ENCODE measurements around the gene GABRA6. TPM values are rescaled to one million over a fixed set of nuclear protein-coding genes. Genes with fewer than 3 reads are reported as not detected.

The GABRA6 gene
- polyA plus RNA-seq, 4 donors = not detected

DNA sequence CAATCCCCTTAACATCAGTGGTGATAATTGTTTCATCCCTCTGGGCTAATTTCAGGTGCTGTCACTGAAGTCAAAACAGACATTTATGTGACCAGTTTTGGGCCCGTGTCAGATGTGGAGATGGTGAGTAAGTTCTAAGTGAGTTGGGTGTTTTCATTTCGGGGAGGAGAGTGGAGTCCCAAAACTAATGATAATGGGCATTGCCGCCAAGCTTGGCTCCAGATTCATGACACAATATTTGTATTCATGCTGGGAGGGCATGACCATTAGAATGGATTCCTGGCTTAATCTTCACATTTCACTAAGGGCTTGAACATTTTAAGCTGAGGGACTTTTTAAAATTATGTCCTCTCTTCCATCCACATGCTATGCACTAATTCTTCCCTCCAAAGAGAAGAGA, 1.4 kb downstream of the GABRA6 start:
- FAIRE-seq (no peak), DNase-seq (no peak)
- WGBS, 3 donors = 71 to 88% (median 82%) methylated on average over 3 of the region's 3 CpGs
- Histone ChIP-seq H3K4me1 (ENCODE audit: control insufficient read depth in 3 of 3, insufficient read depth in 2 of 3, low read depth in 1 of 3, low read length in 2 of 3) (no peaks in the 10 kb centered on the region), H3K9me3 (ENCODE audit: control insufficient read depth in 2 of 2, insufficient read depth in 1 of 2, low read depth in 1 of 2, low read length in 1 of 2) (no peaks in the 10 kb centered on the region), H3K27ac (ENCODE audit: low read depth in 1 of 3, low read length in 2 of 3) (no peak overlapping the region), H3K4me3 (ENCODE audit: low read depth in 1 of 3, low read length in 3 of 3) (no peak overlapping the region), H3K36me3 (ENCODE audit: control insufficient read depth in 3 of 3, insufficient read depth in 2 of 3, low read depth in 1 of 3, low read length in 3 of 3) (no peaks in the 10 kb centered on the region), H3K27me3 (ENCODE audit: control insufficient read depth in 3 of 3, insufficient read depth in 3 of 3, low read length in 3 of 3) (peaks cover 0 to 3% (median 0%) of the 10 kb centered on the region in 3 donors)

DNA sequence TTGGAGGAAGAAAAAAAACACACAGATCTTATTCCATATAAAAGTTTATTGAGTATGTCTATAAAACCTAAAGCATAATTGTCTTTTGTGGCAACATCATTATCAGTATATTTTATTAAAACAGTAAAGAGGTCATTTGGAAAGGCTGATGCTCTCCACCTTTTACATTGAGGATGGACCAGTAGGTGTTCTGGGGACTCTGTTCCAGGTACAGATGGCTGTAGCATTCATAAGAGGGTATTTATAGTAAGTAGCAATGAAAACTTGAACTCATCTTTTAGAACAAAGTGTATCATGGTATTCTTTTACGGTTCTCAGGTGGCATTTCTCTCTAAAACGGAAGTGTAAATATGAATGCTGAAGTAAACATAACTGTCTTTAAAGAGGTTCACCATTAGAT, 1.8 kb downstream of the GABRA6 start:
- H3K27me3 ChIP-seq (ENCODE audit: control insufficient read depth in 3 of 3, insufficient read depth in 3 of 3, low read length in 3 of 3) = peaks cover 0 to 3% (median 0%) of the 10 kb centered on the region in 3 donors
- WGBS, 3 donors = 70 to 82% (median 74%) methylated on average over 2 of the region's 2 CpGs
- H3K9me3 ChIP-seq (ENCODE audit: control insufficient read depth in 2 of 2, insufficient read depth in 1 of 2, low read depth in 1 of 2, low read length in 1 of 2) = no peaks in the 10 kb centered on the region
- no peak for DNase-seq
- no peaks in the 10 kb centered on the region for H3K36me3 ChIP-seq (ENCODE audit: control insufficient read depth in 3 of 3, insufficient read depth in 2 of 3, low read depth in 1 of 3, low read length in 3 of 3)
- no peak overlapping the region for H3K4me3 ChIP-seq (ENCODE audit: low read depth in 1 of 3, low read length in 3 of 3)
- no peaks in the 10 kb centered on the region for H3K4me1 ChIP-seq (ENCODE audit: control insufficient read depth in 3 of 3, insufficient read depth in 2 of 3, low read depth in 1 of 3, low read length in 2 of 3)
- FAIRE-seq = no peak
- H3K27ac ChIP-seq (ENCODE audit: low read depth in 1 of 3, low read length in 2 of 3) = no peak overlapping the region

DNA sequence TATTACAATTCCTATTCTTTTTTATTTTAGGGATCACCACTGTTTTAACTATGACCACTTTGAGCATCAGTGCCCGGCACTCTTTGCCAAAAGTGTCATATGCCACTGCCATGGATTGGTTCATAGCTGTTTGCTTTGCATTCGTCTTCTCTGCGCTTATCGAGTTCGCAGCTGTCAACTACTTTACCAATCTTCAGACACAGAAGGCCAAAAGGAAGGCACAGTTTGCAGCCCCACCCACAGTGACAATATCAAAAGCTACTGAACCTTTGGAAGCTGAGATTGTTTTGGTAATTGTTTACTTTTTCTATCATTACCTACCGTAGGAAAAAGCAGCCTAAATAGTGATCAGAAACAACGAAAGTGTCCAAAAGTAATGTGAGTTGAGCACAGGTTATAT, 6.4 kb downstream of the GABRA6 start:
- no peaks in the 10 kb centered on the region for H3K9me3 ChIP-seq (ENCODE audit: control insufficient read depth in 2 of 2, insufficient read depth in 1 of 2, low read depth in 1 of 2, low read length in 1 of 2)
- H3K4me3 ChIP-seq (ENCODE audit: low read depth in 1 of 3, low read length in 3 of 3) = no peak overlapping the region
- DNase-seq = no peak
- H3K4me1 ChIP-seq (ENCODE audit: control insufficient read depth in 3 of 3, insufficient read depth in 2 of 3, low read depth in 1 of 3, low read length in 2 of 3) = no peaks in the 10 kb centered on the region
- FAIRE-seq = no peak
- no peaks in the 10 kb centered on the region for H3K36me3 ChIP-seq (ENCODE audit: control insufficient read depth in 3 of 3, insufficient read depth in 2 of 3, low read depth in 1 of 3, low read length in 3 of 3)
- WGBS, 3 donors = 38 to 64% (median 50%) methylated on average over 7 of the region's 7 CpGs
- H3K27ac ChIP-seq (ENCODE audit: low read depth in 1 of 3, low read length in 2 of 3) = no peak overlapping the region
- no peaks in the 10 kb centered on the region for H3K27me3 ChIP-seq (ENCODE audit: control insufficient read depth in 3 of 3, insufficient read depth in 3 of 3, low read length in 3 of 3)

DNA sequence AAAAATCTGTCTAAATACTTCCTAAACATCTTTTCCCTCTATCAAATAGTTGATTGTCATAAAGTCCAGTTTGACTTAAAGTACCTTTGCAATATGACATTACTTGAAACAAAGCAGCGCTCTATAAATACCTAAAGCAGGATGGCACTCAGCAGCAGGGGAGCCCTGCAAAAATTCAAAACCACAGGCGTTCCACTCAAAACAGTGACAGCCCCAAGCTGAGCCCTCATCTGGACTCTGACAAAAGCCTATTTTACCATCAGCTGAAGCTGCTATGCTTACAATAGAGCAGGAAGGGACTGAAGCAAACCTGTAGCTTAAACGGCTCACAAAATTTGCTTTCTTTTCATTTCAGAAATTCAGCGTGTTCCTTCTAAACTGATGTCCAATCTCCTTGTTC, 11.5 kb downstream of the GABRA6 start:
- H3K27ac ChIP-seq (ENCODE audit: low read depth in 1 of 3, low read length in 2 of 3) = no peak overlapping the region
- FAIRE-seq (no peak), DNase-seq (no peak)
- no peaks in the 10 kb centered on the region for H3K27me3 ChIP-seq (ENCODE audit: control insufficient read depth in 3 of 3, insufficient read depth in 3 of 3, low read length in 3 of 3)
- no peaks in the 10 kb centered on the region for H3K36me3 ChIP-seq (ENCODE audit: control insufficient read depth in 3 of 3, insufficient read depth in 2 of 3, low read depth in 1 of 3, low read length in 3 of 3)
- no peaks in the 10 kb centered on the region for H3K4me1 ChIP-seq (ENCODE audit: control insufficient read depth in 3 of 3, insufficient read depth in 2 of 3, low read depth in 1 of 3, low read length in 2 of 3)
- WGBS, 3 donors = 73 to 84% (median 77%) methylated on average over 4 of the region's 4 CpGs
- H3K9me3 ChIP-seq (ENCODE audit: control insufficient read depth in 2 of 2, insufficient read depth in 1 of 2, low read depth in 1 of 2, low read length in 1 of 2) = no peaks in the 10 kb centered on the region
- H3K4me3 ChIP-seq (ENCODE audit: low read depth in 1 of 3, low read length in 3 of 3) = no peak overlapping the region

DNA sequence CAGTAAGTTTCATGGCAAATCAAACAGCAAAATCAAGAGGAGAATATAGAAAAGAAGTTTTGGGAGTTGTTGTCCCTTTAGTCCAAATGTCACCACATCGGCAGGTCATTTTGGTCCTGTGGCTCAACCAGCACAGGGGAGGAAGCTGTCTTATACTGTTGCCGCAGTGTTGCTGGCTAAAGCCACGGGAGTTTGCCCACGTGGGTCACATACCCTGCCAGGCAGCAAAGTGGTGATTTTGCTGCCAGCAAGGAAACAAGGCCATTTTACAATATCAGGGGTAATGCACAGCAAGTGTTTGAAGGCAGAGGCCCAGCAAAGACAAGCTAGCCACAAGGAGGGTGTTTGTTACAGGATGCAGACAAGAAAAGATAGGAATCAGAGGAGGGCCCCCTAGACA, 14.5 kb downstream of the GABRA6 start:
- no peak overlapping the region for H3K4me3 ChIP-seq (ENCODE audit: low read depth in 1 of 3, low read length in 3 of 3)
- no peak for DNase-seq
- no peaks in the 10 kb centered on the region for H3K27me3 ChIP-seq (ENCODE audit: control insufficient read depth in 3 of 3, insufficient read depth in 3 of 3, low read length in 3 of 3)
- H3K36me3 ChIP-seq (ENCODE audit: control insufficient read depth in 3 of 3, insufficient read depth in 2 of 3, low read depth in 1 of 3, low read length in 3 of 3) = no peaks in the 10 kb centered on the region
- H3K4me1 ChIP-seq (ENCODE audit: control insufficient read depth in 3 of 3, insufficient read depth in 2 of 3, low read depth in 1 of 3, low read length in 2 of 3) = no peaks in the 10 kb centered on the region
- H3K9me3 ChIP-seq (ENCODE audit: control insufficient read depth in 2 of 2, insufficient read depth in 1 of 2, low read depth in 1 of 2, low read length in 1 of 2) = no peaks in the 10 kb centered on the region
- 75 to 77% (median 77%) methylated on average over 4 of the region's 4 CpGs for WGBS, 3 donors
- no peak overlapping the region for H3K27ac ChIP-seq (ENCODE audit: low read depth in 1 of 3, low read length in 2 of 3)
- no peak for FAIRE-seq

DNA sequence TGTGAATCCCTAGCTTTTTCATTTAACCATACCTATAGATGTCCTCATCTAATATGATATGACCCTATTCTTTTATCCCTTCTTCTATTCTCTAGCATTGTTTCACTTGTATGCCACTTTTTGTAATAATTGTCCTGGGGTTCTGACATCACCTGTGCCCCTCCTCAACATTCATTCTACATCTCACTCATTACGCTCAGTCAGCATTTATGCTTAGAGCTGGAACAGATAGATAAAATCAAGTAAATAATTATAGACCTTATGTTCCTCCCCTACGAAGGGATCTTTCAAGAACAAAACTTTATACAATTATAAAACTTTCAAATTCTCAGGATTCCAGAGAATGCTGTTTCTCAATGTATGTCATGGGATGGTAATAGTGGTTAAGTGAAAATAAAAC, 18.0 kb downstream of the GABRA6 start:
- Histone ChIP-seq H3K9me3 (ENCODE audit: control insufficient read depth in 2 of 2, insufficient read depth in 1 of 2, low read depth in 1 of 2, low read length in 1 of 2) (no peaks in the 10 kb centered on the region), H3K36me3 (ENCODE audit: control insufficient read depth in 3 of 3, insufficient read depth in 2 of 3, low read depth in 1 of 3, low read length in 3 of 3) (no peaks in the 10 kb centered on the region), H3K4me3 (ENCODE audit: low read depth in 1 of 3, low read length in 3 of 3) (no peak overlapping the region), H3K27me3 (ENCODE audit: control insufficient read depth in 3 of 3, insufficient read depth in 3 of 3, low read length in 3 of 3) (no peaks in the 10 kb centered on the region), H3K27ac (ENCODE audit: low read depth in 1 of 3, low read length in 2 of 3) (no peak overlapping the region), H3K4me1 (ENCODE audit: control insufficient read depth in 3 of 3, insufficient read depth in 2 of 3, low read depth in 1 of 3, low read length in 2 of 3) (no peaks in the 10 kb centered on the region)
- DNase-seq = no peak
- no peak for FAIRE-seq
- 69 to 76% (median 73%) methylated on average over 2 of the region's 2 CpGs for WGBS, 3 donors

DNA sequence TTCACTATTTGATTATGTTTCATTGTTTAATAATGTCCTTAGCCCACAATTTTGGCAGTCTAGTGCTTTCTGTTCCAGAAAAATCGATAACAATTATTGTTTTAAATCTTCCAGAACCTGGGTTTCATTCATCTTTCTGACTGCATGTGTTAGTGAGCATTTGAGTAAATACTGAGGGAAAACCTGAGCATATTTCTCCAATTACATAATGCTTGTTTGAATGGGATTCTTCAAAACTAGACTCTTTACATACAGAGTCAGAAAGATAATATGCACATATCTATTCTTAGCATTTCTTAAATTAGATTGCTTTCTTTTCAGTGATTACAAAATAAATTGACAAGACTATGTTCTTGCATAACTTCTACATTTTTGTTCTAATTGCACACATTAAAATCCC, 21.9 kb downstream of the GABRA6 start:
- Histone ChIP-seq H3K27me3 (ENCODE audit: control insufficient read depth in 3 of 3, insufficient read depth in 3 of 3, low read length in 3 of 3) (no peaks in the 10 kb centered on the region), H3K4me3 (ENCODE audit: low read depth in 1 of 3, low read length in 3 of 3) (no peak overlapping the region), H3K27ac (ENCODE audit: low read depth in 1 of 3, low read length in 2 of 3) (no peak overlapping the region), H3K9me3 (ENCODE audit: control insufficient read depth in 2 of 2, insufficient read depth in 1 of 2, low read depth in 1 of 2, low read length in 1 of 2) (no peaks in the 10 kb centered on the region), H3K36me3 (ENCODE audit: control insufficient read depth in 3 of 3, insufficient read depth in 2 of 3, low read depth in 1 of 3, low read length in 3 of 3) (no peaks in the 10 kb centered on the region), H3K4me1 (ENCODE audit: control insufficient read depth in 3 of 3, insufficient read depth in 2 of 3, low read depth in 1 of 3, low read length in 2 of 3) (no peaks in the 10 kb centered on the region)
- 43 to 50% (median 47%) methylated on average over 1 of the region's 1 CpG for WGBS, 3 donors
- FAIRE-seq (no peak), DNase-seq (no peak)

DNA sequence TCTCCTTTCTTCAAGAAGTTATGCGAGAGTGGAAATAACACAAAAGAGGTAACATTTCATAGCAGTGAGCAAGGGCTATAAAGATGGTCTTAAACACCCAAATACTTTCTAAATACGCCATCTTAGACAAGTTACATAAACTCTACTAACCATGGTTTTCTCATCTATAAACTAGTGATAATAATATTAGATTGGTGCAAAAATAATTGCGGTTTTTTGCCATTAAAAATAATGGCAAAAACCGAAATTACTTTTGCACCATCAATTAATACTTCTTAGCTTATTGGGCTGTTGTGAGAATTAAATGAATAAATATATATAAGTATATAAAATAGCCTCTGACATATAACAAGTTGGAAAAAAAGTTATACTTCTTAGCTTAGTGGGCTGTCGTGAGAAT, 23.7 kb downstream of the GABRA6 start:
- no peak overlapping the region for H3K27ac ChIP-seq (ENCODE audit: low read depth in 1 of 3, low read length in 2 of 3)
- H3K9me3 ChIP-seq (ENCODE audit: control insufficient read depth in 2 of 2, insufficient read depth in 1 of 2, low read depth in 1 of 2, low read length in 1 of 2) = no peaks in the 10 kb centered on the region
- no peaks in the 10 kb centered on the region for H3K36me3 ChIP-seq (ENCODE audit: control insufficient read depth in 3 of 3, insufficient read depth in 2 of 3, low read depth in 1 of 3, low read length in 3 of 3)
- WGBS, 3 donors = 76 to 82% (median 78%) methylated on average over 5 of the region's 5 CpGs
- no peak overlapping the region for H3K4me3 ChIP-seq (ENCODE audit: low read depth in 1 of 3, low read length in 3 of 3)
- FAIRE-seq = no peak
- DNase-seq = no peak
- H3K27me3 ChIP-seq (ENCODE audit: control insufficient read depth in 3 of 3, insufficient read depth in 3 of 3, low read length in 3 of 3) = no peaks in the 10 kb centered on the region
- H3K4me1 ChIP-seq (ENCODE audit: control insufficient read depth in 3 of 3, insufficient read depth in 2 of 3, low read depth in 1 of 3, low read length in 2 of 3) = no peaks in the 10 kb centered on the region

DNA sequence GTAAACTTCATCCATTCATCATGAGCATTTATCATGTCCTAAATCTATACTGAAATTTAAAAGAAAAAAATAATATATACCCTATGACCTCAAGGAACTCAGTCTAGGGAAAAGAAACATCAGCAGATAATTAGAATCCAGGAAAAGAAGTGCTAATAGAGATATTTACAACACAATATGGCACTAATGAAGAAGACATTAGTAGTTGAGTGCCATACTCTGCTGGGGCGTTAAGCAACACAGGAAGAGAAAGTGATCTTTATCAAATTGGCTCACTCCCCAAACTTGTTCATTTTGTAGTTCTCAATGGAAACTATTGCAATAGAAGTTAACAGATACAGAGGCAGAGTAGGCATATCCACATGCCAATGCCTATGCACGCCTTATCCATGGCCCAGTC, 27.5 kb downstream of the GABRA6 start:
- H3K27ac ChIP-seq (ENCODE audit: low read depth in 1 of 3, low read length in 2 of 3) = no peak overlapping the region
- FAIRE-seq = no peak
- no peak overlapping the region for H3K4me3 ChIP-seq (ENCODE audit: low read depth in 1 of 3, low read length in 3 of 3)
- no peaks in the 10 kb centered on the region for H3K36me3 ChIP-seq (ENCODE audit: control insufficient read depth in 3 of 3, insufficient read depth in 2 of 3, low read depth in 1 of 3, low read length in 3 of 3)
- H3K4me1 ChIP-seq (ENCODE audit: control insufficient read depth in 3 of 3, insufficient read depth in 2 of 3, low read depth in 1 of 3, low read length in 2 of 3) = no peaks in the 10 kb centered on the region
- no peaks in the 10 kb centered on the region for H3K27me3 ChIP-seq (ENCODE audit: control insufficient read depth in 3 of 3, insufficient read depth in 3 of 3, low read length in 3 of 3)
- WGBS, 3 donors = 55 to 63% (median 56%) methylated on average over 2 of the region's 2 CpGs
- DNase-seq = no peak
- H3K9me3 ChIP-seq (ENCODE audit: control insufficient read depth in 2 of 2, insufficient read depth in 1 of 2, low read depth in 1 of 2, low read length in 1 of 2) = peaks cover 0 to 2% of the 10 kb centered on the region in 2 donors

All from small intestine (tissue), 7 donors.